Mesenchymal stem cell (in vitro differentiated cells and primary cell): Measurements from ENCODE around the gene SGPP2.

Experiments used
- DNase-seq: peaks from one replicate; pipeline ENCODE4 v3.0.0-alpha.2; 2013
- H2AFZ ChIP-seq: one replicate; pipeline ENCODE4 v1.6.1; 2013; ENCODE audit warnings: low read depth, mild to moderate bottlenecking, control low read depth, inconsistent platforms, low read length, moderate library complexity
- H2AK5ac ChIP-seq: 2 replicates; pipeline ENCODE4 v1.6.1; 2013; ENCODE audit warnings: low read length, moderate library complexity, mild to moderate bottlenecking, inconsistent platforms; ENCODE audit not compliant: severe bottlenecking
- H2BK120ac ChIP-seq: one replicate; pipeline ENCODE4 v1.6.1; 2013; ENCODE audit warnings: low read depth, mild to moderate bottlenecking, inconsistent platforms, low read length, moderate library complexity
- H2BK12ac ChIP-seq, 2 experiments: one replicate each; pipeline ENCODE4 v1.6.1; 2013; ENCODE audit warnings: inconsistent platforms in 2 of 2, low read length in 2 of 2, mild to moderate bottlenecking in 2 of 2, moderate library complexity in 2 of 2, control low read depth in 1 of 2
- H2BK15ac ChIP-seq: one replicate; pipeline ENCODE4 v1.6.1; 2013; ENCODE audit warnings: mild to moderate bottlenecking, low read depth, inconsistent platforms; ENCODE audit not compliant: poor library complexity, severe bottlenecking
- H2BK5ac ChIP-seq: 2 replicates; pipeline ENCODE4 v1.6.1; 2013; ENCODE audit warnings: low read depth, mild to moderate bottlenecking, low read length, control low read depth, inconsistent platforms; ENCODE audit not compliant: poor library complexity, severe bottlenecking
- H3K14ac ChIP-seq, 2 experiments: one replicate each; pipeline ENCODE4 v1.6.1; 2013; ENCODE audit warnings: inconsistent platforms in 2 of 2, low read length in 2 of 2, control low read depth in 1 of 2, mild to moderate bottlenecking in 1 of 2, moderate library complexity in 1 of 2
- H3K18ac ChIP-seq, 2 experiments: one replicate each; pipeline ENCODE4 v1.6.1; 2013; ENCODE audit warnings: inconsistent platforms in 2 of 2, low read length in 2 of 2, control low read depth in 1 of 2, low read depth in 1 of 2, mild to moderate bottlenecking in 1 of 2
- H3K23ac ChIP-seq, 2 experiments: one replicate each; pipeline ENCODE4 v1.6.1; 2013; ENCODE audit warnings: inconsistent platforms in 2 of 2, low read length in 2 of 2, mild to moderate bottlenecking in 2 of 2, moderate library complexity in 2 of 2, control low read depth in 1 of 2
- H3K27ac ChIP-seq: 2 replicates; pipeline ENCODE4 v1.5.1; 2013; ENCODE audit warnings: mild to moderate bottlenecking, moderate library complexity, low read length, control low read depth, inconsistent platforms; ENCODE audit not compliant: poor library complexity, severe bottlenecking
- H3K27me3 ChIP-seq, 2 experiments: 2 replicates each; pipeline versions ENCODE4 v1.6.1 to v1.7.0; 2013; ENCODE audit warnings: low read length in 2 of 2, mild to moderate bottlenecking in 2 of 2, moderate library complexity in 2 of 2, control low read depth in 1 of 2, inconsistent platforms in 1 of 2; ENCODE audit not compliant: control insufficient read depth in 1 of 2, insufficient read depth in 1 of 2
- H3K36me3 ChIP-seq, 2 experiments: 2 replicates each; pipeline versions ENCODE4 v1.6.1 to v1.7.0; 2013; ENCODE audit warnings: low read length in 2 of 2, control low read depth in 1 of 2, inconsistent platforms in 1 of 2, low read depth in 1 of 2, mild to moderate bottlenecking in 1 of 2; ENCODE audit not compliant: insufficient read depth in 2 of 2, control insufficient read depth in 1 of 2
- H3K4ac ChIP-seq, 2 experiments: one replicate each; pipeline ENCODE4 v1.6.1; 2013; ENCODE audit warnings: inconsistent platforms in 2 of 2, low read length in 2 of 2, mild to moderate bottlenecking in 2 of 2, moderate library complexity in 2 of 2, control low read depth in 1 of 2, low read depth in 1 of 2
- H3K4me1 ChIP-seq: 2 replicates; pipeline ENCODE4 v1.6.1; 2013; ENCODE audit warnings: low read depth, low read length, control low read depth; ENCODE audit not compliant: control insufficient read depth, insufficient read depth
- H3K4me2 ChIP-seq: 2 replicates; pipeline ENCODE4 v1.6.1; 2013; ENCODE audit warnings: low read length, mild to moderate bottlenecking, inconsistent platforms; ENCODE audit not compliant: poor library complexity, severe bottlenecking
- H3K4me3 ChIP-seq, 2 experiments: 2 replicates each; pipeline versions ENCODE4 v1.5.1 to v1.7.0; 2013; ENCODE audit warnings: low read length in 2 of 2, mild to moderate bottlenecking in 2 of 2, control low read depth in 1 of 2, low read depth in 1 of 2; ENCODE audit not compliant: insufficient read depth in 1 of 2
- H3K79me1 ChIP-seq: replicated peaks from 2 replicates; pipeline ENCODE4 v1.6.1; 2013; ENCODE audit warnings: mild to moderate bottlenecking, control low read depth, low read length, inconsistent platforms; ENCODE audit not compliant: poor library complexity, severe bottlenecking
- H3K9ac ChIP-seq: 2 replicates; pipeline ENCODE4 v1.7.0; 2013; ENCODE audit warnings: mild to moderate bottlenecking, low read length, moderate library complexity
- H3K9me3 ChIP-seq: 2 replicates; pipeline ENCODE4 v1.7.0; 2013; ENCODE audit warnings: mild to moderate bottlenecking, low read length; ENCODE audit not compliant: control insufficient read depth
- H4K8ac ChIP-seq: one replicate; pipeline ENCODE4 v1.6.1; 2013; ENCODE audit warnings: inconsistent platforms, mild to moderate bottlenecking, low read length, moderate library complexity
- H4K91ac ChIP-seq: one replicate; pipeline ENCODE4 v1.6.1; 2013; ENCODE audit warnings: mild to moderate bottlenecking, low read length, inconsistent platforms
- WGBS: methylation state at CpG from one replicate; pipeline ENCODE4 v1.1.7; 2013; ENCODE audit warnings: mixed read lengths; 5-methylcytosine and 5-hydroxymethylcytosine counted together

SGPP2 gene

GRCh38 chr2:222480497-222480896 lies 56.2 kb downstream of the SGPP2 start:
- Histone ChIP-seq H3K27me3 (peaks cover 14 to 40% of the 10 kb centered on the region in 2 experiments), H2AFZ (no peak overlapping the region), H2AK5ac (no peak overlapping the region), H2BK15ac (no peak overlapping the region), H4K8ac (no peak overlapping the region), H3K27ac (no peak overlapping the region), H3K4me2 (no peak overlapping the region), H3K9me3 (no peaks in the 10 kb centered on the region), H3K4me1 (no peaks in the 10 kb centered on the region), H3K23ac (no peak overlapping the region), H3K36me3 (no peaks in the 10 kb centered on the region), H3K18ac (no peak overlapping the region), H4K91ac (no peak overlapping the region), H3K4me3 (no peak overlapping the region), H3K4ac (no peak overlapping the region), H3K14ac (no peak overlapping the region), H3K9ac (no peak overlapping the region), H3K79me1 (no peaks in the 10 kb centered on the region), H2BK5ac (no peak overlapping the region), H2BK12ac (no peak overlapping the region), H2BK120ac (no peak overlapping the region)
- 95% methylated on average over 4 of the region's 5 CpGs for WGBS
- DNase-seq: no peak

GRCh38 chr2:222481941-222482340 lies 57.6 kb downstream of the SGPP2 start:
- no peaks in the 10 kb centered on the region for H3K9me3 ChIP-seq
- no peak overlapping the region for H3K27ac ChIP-seq
- no peak overlapping the region for H2BK5ac ChIP-seq
- H3K9ac ChIP-seq: no peak overlapping the region
- H4K91ac ChIP-seq: no peak overlapping the region
- no peak overlapping the region for H2BK15ac ChIP-seq
- H3K27me3 ChIP-seq: peaks cover 20 to 40% of the 10 kb centered on the region in 2 experiments
- no peak for DNase-seq
- H3K79me1 ChIP-seq: no peaks in the 10 kb centered on the region
- H3K14ac ChIP-seq: no peak overlapping the region
- H3K4me2 ChIP-seq: no peak overlapping the region
- H3K18ac ChIP-seq: no peak overlapping the region
- H3K4ac ChIP-seq: no peak overlapping the region
- no peak overlapping the region for H4K8ac ChIP-seq
- H2BK12ac ChIP-seq: no peak overlapping the region
- no peak overlapping the region for H2AK5ac ChIP-seq
- H3K36me3 ChIP-seq: no peaks in the 10 kb centered on the region
- H3K4me1 ChIP-seq: no peaks in the 10 kb centered on the region
- H2AFZ ChIP-seq: no peak overlapping the region
- no peak overlapping the region for H2BK120ac ChIP-seq
- no peak overlapping the region for H3K23ac ChIP-seq
- H3K4me3 ChIP-seq: no peak overlapping the region

GRCh38 chr2:222483513-222484039 lies 59.2 kb downstream of the SGPP2 start:
- no peak overlapping the region for H3K4ac ChIP-seq
- no peaks in the 10 kb centered on the region for H3K4me1 ChIP-seq
- 70% methylated on average over 3 of the region's 3 CpGs for WGBS

GRCh38 chr2:222485367-222486211 lies 61.2 kb downstream of the SGPP2 start:
- no peak overlapping the region for H3K14ac ChIP-seq
- 63% methylated on average over 12 of the region's 12 CpGs for WGBS
- no peak overlapping the region for H3K23ac ChIP-seq
- no peak overlapping the region for H2BK120ac ChIP-seq
- no peaks in the 10 kb centered on the region for H3K79me1 ChIP-seq
- H3K27ac ChIP-seq: no peak overlapping the region
- H3K4me1 ChIP-seq: no peaks in the 10 kb centered on the region
- H3K18ac ChIP-seq: no peak overlapping the region
- H3K27me3 ChIP-seq: peaks cover 16 to 35% of the 10 kb centered on the region in 2 experiments
- no peak overlapping the region for H2BK5ac ChIP-seq
- H3K36me3 ChIP-seq: no peaks in the 10 kb centered on the region
- no peak overlapping the region for H2AFZ ChIP-seq
- H3K9me3 ChIP-seq: no peaks in the 10 kb centered on the region
- H4K91ac ChIP-seq: peak overlapping the region; percentile 41
- H3K9ac ChIP-seq: no peak overlapping the region
- no peak for DNase-seq
- H2BK12ac ChIP-seq: peak overlapping the region in 1 of 2 experiments; percentile 30
- no peak overlapping the region for H2AK5ac ChIP-seq
- no peak overlapping the region for H2BK15ac ChIP-seq
- H3K4ac ChIP-seq: no peak overlapping the region
- peak overlapping the region; percentile 24 for H4K8ac ChIP-seq
- H3K4me3 ChIP-seq: no peak overlapping the region
- H3K4me2 ChIP-seq: no peak overlapping the region

More at GRCh38 chr2:222483513-222484039, 59.2 kb downstream of the SGPP2 start:
- Histone ChIP-seq H2AK5ac (no peak overlapping the region), H3K27ac (no peak overlapping the region), H3K79me1 (no peaks in the 10 kb centered on the region), H3K9ac (no peak overlapping the region), H3K27me3 (peaks cover 16 to 37% of the 10 kb centered on the region in 2 experiments), H2BK5ac (no peak overlapping the region), H3K14ac (no peak overlapping the region), H4K91ac (no peak overlapping the region), H3K4me2 (no peak overlapping the region), H2BK120ac (no peak overlapping the region), H3K36me3 (no peaks in the 10 kb centered on the region), H3K9me3 (no peaks in the 10 kb centered on the region), H2BK15ac (no peak overlapping the region), H4K8ac (no peak overlapping the region), H3K18ac (no peak overlapping the region), H3K4me3 (no peak overlapping the region), H2BK12ac (no peak overlapping the region), H2AFZ (no peak overlapping the region), H3K23ac (no peak overlapping the region)
- no peak for DNase-seq
